Measurements from ENCODE around the gene TSPO.

TSPO gene

DNA sequence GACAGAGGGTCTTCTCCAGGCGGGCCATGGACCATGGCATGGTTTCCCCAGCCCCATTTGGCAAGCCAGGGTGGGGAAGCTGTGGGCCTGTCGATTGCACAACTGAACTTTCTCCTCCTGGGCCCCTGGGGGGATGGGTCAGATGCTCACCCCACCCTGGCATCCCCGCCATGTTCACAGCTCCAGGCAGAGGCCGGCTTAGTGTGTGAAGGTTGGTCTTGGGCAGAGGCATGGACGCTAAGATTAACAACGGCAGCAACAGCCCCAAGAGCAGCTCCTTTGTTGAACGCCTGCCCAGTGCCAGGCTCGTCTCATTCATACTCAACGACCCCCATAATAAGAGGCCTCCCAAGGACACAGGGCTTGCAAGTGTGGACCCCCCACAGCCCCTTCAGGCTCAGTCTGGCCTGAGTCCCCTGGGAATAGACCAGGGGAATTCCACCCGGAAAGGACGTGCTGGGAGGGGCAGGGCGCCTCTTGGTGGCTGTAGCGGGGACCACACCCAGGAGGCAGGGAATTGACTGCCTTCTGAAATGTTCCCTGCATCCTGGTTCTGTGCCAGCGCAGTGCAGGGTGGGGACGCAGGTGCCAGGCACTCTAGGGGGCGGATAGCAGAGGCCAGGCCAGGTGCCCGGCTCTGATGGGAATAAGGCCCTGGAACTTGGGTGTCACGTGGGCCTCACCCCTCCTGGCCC lies 8.3 kb downstream of the TSPO start:
- no peak for DNase-seq

DNA sequence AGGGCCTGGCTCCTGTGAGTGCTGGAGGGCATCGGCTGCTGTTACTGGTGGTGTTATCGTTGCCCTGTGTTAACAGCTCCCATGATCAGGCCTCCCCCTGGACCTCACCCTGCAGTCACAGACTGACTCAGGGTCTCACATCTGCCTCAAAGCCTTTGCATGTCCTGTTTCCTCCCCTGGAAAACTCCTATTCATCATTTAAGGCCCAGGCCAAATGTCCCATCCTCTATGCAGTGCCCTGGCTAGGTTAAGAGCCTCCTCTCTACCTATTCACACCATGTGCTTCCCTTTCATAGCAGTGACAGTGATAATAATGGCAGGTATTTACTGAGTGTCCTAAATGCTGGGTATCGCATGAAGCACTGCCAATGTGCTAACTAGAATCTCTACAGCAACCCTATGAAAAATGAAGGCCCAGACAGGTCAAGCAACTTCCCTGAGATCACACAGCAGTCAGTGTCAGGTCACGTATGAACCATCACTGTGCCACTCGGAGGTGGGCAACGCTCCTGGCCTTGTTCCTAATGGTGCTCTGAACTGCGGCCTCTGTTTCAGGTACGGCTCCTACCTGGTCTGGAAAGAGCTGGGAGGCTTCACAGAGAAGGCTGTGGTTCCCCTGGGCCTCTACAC lies 9.3 kb downstream of the TSPO start:
- no peak for DNase-seq

DNA sequence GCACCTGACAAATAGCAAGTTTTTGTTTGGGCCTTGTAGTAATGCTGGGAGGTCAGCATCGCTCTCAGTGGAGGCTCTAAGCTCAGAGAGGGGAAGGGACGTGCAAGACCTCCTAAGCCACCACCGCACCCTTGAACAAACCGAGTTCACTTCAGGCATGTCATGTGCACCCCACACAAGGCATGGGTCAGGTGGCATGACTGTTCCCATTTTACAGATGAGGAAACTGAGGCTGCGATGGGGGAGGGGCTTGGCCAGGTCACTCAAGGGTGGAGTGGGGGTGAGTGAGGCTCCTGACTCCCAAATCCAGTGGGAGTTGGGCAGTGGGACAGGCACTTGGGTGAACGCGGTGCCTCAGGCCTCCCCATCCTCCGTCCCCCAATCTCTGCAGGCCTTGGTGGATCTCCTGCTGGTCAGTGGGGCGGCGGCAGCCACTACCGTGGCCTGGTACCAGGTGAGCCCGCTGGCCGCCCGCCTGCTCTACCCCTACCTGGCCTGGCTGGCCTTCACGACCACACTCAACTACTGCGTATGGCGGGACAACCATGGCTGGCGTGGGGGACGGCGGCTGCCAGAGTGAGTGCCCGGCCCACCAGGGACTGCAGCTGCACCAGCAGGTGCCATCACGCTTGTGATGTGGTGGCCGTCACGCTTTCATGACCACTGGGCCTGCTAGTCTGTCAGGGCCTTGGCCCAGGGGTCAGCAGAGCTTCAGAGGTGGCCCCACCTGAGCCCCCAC lies 11.2 kb downstream of the TSPO start:
- no peak for DNase-seq

- DNase-seq = no peak
These were observed 12.0 kb downstream of the TSPO start for GRCh38 chr22:43163241-43163795.

DNA sequence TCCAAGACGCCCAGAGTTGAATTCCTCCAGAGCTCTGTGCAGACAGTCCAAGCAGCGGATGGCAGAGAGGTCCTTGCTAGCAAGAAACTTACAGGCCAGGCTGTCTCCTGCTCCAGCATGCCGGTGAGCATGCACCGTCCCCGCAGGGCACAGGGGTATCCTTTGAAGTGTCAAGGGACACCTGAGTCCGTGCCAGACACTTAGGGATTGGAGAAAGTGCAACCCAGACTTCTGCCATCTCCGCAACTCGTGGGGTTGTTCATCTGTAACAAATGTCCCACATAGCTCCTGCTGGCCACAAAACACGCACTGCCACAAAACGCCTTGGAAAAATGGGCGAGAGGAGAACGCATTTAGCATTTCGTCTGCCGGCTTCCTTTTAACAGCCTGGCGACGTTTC lies 13.3 kb downstream of the TSPO start:
- DNase-seq = no peak

- no peak for DNase-seq
These were observed 15.0 kb downstream of the TSPO start for GRCh38 chr22:43166132-43166930.

DNA sequence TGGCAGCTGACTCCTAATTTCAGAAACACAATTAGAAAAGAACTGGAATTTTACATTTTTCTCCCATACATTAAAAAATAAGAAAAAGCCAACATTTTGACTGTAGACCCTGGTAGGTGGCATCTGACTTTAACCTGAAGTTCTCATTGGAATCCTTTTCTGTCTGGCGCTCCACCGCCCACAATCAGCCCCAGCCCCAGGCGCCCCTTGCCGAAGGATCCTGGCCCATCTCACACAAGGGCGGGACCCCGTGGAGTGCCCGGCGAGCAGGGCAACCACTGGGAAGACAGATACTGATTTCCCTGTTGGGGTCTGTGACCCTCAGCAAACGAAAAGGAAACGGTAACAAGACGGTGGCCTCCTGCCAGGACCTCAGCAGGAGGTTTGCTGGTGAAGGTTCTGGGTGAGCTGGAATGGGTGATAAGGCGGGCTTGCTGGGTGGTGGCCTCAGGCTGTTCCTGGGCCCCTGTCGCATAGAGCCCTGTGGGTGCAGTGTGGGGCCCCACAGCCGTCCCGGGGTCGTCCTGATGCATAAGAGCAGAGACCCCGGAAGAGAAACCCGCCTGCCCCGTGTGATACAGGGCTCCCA lies 15.7 kb downstream of the TSPO start:
- DNase-seq = no peak

GRCh38 chr22:43168471-43169309 lies 17.3 kb downstream of the TSPO start:
- no peak for DNase-seq

DNA sequence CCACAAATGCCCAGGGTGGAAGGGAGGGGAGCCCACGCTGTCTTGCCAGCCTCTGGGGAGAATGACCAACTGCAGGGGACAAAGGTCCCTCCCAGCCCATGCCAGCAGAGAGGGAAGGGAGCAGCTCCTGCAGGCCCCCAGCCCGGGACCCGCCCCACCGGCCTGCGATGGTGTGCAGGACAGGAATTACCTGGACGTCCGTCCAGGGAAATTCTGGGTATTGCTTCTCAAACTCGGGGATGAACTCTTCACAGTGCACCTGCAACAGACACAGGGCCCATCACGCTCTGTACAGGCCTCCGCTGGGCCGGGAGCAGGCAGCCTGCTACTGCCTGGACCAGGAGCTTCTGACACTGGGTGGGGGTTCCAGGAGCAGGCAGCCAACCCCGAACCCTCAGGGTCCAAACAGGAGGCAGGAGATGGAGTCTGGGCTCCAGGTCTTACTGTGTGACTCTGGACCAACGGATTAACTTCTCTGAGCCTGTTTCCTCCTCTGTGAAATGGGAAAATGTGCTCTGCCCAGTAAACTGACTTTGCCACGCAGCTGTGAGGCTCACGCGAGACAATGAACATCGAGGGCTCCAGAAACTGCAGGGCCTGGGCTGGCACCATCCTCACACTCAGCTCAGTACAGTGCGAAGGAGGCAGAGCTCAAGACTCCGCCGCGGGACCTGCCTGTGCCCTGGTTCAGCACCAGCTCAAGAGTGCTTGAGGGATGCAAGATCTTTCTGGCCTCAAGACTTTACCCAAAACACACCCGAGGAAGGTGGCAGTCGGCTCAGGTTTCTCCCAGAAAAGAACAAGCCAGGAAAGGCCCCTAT lies 18.2 kb downstream of the TSPO start:
- no peak for DNase-seq

- DNase-seq = no peak
These were observed 18.7 kb downstream of the TSPO start for GRCh38 chr22:43170131-43170480.

DNA sequence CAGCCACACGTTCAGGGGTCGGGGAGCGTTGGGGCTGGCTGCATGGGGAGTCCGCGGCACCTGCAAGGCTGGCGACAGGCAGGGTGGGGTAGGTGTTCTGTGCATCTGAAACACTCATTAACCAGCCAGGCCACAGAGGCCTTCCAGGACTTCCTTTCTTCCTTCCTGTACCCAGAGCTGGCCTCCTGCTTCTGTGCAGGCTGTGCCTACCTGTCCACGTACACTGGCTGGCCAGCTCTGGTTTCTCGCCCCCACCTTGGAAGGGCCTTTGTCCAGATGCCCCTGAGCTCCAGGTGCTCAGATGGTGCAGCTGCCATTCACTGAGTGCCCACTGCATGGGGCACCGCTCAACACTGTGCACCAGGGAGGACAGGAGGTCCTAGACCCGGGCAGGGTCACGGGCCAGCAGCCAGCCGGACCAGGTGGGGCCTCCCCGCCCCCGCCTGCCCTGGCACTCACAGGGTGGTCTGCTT lies 19.7 kb downstream of the TSPO start:
- no peak for DNase-seq

DNA sequence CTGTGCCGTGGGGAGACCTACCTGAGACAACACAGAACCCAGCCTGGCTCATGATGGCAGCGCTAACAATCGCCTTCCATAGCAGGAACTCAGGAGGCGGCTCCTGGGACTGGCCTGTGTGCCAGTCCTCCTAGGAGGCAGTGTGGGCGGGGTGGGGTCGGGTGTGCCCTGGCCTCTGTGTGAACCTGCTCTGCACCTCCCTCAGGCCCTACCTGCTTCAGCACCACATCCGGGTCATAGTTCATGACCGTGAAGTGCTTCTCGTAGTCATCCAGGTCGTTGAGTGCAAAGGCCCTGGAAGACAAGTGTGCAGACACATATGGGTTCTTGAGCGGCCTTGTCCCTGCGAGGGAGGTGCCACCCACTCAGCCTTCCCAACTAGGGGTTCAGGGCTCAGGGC lies 20.2 kb downstream of the TSPO start:
- no peak for DNase-seq

- no peak for DNase-seq
These were observed 20.8 kb downstream of the TSPO start for GRCh38 chr22:43172191-43172590.

DNA sequence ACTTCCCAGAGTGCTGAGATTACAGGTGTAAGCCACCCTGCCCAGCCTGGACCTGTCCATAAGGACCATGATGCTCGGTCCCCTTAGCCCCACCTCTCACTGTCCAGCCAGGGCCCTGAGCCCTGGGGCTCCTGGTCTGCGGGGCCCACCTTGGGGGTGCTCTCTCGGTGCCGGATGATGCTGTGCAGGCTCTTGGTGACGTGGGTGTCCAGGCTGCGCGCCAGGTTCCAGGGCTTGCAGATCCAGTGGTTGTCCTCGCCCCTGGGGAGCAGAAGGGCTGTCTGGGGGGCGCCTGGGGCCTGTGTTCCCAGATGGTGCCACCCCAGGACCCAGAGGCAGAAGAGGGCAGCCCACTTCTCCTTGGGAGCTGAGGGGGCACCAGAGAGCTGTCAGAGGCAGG lies 22.2 kb downstream of the TSPO start:
- no peak for DNase-seq

- no peak for DNase-seq
These were observed 22.8 kb downstream of the TSPO start for GRCh38 chr22:43173976-43174720.

- DNase-seq = no peak
These were observed 23.7 kb downstream of the TSPO start for GRCh38 chr22:43174941-43175531.

GRCh38 chr22:43176090-43176489 lies 24.7 kb downstream of the TSPO start:
- DNase-seq = no peak

GRCh38 chr22:43177479-43177878 lies 26.1 kb downstream of the TSPO start:
- DNase-seq = no peak

DNA sequence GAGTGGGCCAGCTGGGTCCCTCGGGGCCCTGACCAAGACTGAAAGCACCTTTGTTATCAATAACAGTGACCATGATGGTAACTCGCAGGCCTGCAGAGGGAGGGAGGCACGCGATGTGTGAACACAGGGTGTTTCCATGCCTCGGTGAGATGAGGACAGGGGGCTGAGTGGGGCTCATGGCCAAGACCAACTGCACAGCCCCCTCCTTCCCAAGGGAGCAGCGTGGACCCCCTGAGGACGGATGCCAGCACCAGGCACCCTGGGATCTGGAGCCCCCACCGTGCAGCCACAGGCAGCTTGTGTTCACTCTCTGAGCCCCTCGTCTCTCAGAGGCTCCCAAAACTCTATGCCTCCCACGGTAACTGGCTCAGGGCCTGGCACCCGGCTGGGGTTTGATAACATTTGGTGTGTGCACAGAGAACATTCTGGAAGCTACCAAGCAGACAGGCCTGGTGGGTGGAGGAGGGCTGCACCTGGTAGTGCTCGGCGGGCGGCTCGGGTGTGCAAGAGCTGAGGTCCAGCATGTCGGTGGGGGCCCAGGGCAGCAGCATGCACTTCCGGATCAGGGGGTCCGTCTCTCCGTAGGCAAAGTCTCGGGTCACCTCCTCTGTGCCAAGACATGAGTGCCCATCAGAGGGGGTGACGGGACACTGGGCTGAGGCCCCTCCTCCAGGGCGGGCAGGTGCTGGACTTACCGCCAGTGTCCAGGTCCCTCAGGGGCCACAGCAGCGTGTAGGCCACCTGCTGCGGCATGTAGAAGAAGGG lies 28.0 kb downstream of the TSPO start:
- DNase-seq = no peak
